22Rv1 (cell line): ENCODE data around the gene ABCA8.
"Not testable (repeated sequence)": the region's sequence is repeated elsewhere in the genome, so short reads cannot be mapped to it uniquely, and the experiment has no call there.

Experiments used
- H3K27ac ChIP-seq: fragments of 450-650 bp; 2 replicates; pipeline ENCODE4 v1.5.1; 2017
- ZFX ChIP-seq: fragments of 450-650 bp; IDR thresholded peaks from 2 replicates; pipeline ENCODE4 v1.6.1; 2017; ENCODE audit warnings: antibody characterized with exemption, borderline replicate concordance
- TF ChIP-seq, protein P1 (sequence below): fragments of 450-650 bp; IDR thresholded peaks from 2 replicates; pipeline ENCODE4 v1.5.1; 2017; ENCODE audit warnings: mild to moderate bottlenecking

The ABCA8 gene, protein sequence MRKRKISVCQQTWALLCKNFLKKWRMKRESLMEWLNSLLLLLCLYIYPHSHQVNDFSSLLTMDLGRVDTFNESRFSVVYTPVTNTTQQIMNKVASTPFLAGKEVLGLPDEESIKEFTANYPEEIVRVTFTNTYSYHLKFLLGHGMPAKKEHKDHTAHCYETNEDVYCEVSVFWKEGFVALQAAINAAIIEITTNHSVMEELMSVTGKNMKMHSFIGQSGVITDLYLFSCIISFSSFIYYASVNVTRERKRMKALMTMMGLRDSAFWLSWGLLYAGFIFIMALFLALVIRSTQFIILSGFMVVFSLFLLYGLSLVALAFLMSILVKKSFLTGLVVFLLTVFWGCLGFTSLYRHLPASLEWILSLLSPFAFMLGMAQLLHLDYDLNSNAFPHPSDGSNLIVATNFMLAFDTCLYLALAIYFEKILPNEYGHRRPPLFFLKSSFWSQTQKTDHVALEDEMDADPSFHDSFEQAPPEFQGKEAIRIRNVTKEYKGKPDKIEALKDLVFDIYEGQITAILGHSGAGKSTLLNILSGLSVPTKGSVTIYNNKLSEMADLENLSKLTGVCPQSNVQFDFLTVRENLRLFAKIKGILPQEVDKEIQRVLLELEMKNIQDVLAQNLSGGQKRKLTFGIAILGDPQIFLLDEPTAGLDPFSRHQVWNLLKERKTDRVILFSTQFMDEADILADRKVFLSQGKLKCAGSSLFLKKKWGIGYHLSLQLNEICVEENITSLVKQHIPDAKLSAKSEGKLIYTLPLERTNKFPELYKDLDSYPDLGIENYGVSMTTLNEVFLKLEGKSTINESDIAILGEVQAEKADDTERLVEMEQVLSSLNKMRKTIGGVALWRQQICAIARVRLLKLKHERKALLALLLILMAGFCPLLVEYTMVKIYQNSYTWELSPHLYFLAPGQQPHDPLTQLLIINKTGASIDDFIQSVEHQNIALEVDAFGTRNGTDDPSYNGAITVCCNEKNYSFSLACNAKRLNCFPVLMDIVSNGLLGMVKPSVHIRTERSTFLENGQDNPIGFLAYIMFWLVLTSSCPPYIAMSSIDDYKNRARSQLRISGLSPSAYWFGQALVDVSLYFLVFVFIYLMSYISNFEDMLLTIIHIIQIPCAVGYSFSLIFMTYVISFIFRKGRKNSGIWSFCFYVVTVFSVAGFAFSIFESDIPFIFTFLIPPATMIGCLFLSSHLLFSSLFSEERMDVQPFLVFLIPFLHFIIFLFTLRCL (N-terminal part only)

DNA sequence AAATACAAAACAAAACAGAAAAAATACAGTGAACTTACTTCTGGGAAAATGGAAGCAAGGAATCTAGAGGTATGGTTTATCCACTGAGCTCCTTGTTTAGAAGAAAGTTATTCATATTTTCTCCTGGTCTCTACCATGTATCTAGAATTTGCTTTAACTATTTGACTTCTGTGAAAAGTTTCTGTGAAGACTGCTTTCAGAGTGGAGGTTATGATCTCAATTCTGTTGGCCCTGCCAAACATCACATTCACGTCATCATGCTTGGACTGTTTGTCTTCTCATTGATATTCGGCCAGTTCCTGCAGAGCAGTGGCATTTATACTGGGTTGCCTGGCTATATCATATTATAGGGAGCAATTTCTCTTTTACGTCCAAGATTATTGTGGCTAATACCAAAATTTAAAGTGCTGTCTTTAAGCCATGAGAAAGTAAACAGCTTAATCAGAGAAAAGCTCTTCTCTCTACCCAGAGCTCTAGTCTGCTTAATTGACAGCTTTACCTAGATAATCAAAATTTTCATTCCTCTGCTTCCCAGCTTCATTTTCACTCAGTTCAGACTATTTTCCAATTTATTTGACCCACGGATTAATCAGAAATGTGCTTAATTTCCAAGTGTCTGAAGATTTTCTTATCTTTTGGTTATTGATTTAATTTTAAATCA is at the start of gene ABCA8:
Gene ABCA8 (minus strand): TSS at position 212 of the 661 bp plus-strand sequence. CDS start 13,358 bp downstream, outside the sequence.
- H3K27ac ChIP-seq: no peak within 1 kb of the TSS
- TF ChIP-seq, protein P1, sequence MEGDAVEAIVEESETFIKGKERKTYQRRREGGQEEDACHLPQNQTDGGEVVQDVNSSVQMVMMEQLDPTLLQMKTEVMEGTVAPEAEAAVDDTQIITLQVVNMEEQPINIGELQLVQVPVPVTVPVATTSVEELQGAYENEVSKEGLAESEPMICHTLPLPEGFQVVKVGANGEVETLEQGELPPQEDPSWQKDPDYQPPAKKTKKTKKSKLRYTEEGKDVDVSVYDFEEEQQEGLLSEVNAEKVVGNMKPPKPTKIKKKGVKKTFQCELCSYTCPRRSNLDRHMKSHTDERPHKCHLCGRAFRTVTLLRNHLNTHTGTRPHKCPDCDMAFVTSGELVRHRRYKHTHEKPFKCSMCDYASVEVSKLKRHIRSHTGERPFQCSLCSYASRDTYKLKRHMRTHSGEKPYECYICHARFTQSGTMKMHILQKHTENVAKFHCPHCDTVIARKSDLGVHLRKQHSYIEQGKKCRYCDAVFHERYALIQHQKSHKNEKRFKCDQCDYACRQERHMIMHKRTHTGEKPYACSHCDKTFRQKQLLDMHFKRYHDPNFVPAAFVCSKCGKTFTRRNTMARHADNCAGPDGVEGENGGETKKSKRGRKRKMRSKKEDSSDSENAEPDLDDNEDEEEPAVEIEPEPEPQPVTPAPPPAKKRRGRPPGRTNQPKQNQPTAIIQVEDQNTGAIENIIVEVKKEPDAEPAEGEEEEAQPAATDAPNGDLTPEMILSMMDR: no peak
- TF ChIP-seq ZFX: no peak

DNA sequence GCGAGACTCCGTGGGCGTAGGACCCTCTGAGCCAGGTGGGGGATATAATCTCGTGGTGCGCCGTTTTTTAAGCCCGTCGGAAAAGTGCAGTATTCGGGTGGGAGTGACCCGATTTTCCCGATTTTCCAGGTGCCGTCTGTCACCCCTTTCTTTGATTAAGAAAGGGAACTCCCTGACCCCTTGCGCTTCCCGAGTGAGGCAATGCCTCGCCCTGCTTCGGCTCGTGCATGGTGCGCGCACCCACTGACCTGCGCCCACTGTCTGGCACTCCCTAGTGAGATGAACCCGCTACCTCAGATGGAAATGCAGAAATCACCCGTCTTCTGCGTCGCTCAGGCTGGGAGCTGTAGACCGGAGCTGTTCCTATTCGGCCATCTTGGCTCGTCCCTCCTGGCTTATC is 49.6 kb upstream of the ABCA8 start:
- H3K27ac ChIP-seq: not testable (repeated sequence)

DNA sequence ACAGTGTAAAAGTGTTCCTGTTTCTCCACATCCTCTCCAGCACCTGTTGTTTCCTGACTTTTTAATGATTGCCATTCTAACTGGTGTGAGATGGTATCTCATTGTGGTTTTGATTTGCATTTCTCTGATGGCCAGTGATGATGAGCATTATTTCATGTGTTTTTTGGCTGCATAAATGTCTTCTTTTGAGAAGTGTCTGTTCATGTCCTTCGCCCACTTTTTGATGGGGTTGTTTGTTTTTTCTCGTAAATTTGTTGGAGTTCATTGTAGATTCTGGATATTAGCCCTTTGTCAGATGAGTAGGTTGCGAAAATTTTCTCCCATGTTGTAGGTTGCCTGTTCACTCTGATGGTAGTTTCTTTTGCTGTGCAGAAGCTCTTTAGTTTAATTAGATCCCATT is 44.6 kb upstream of the ABCA8 start:
- not testable (repeated sequence) for H3K27ac ChIP-seq

DNA sequence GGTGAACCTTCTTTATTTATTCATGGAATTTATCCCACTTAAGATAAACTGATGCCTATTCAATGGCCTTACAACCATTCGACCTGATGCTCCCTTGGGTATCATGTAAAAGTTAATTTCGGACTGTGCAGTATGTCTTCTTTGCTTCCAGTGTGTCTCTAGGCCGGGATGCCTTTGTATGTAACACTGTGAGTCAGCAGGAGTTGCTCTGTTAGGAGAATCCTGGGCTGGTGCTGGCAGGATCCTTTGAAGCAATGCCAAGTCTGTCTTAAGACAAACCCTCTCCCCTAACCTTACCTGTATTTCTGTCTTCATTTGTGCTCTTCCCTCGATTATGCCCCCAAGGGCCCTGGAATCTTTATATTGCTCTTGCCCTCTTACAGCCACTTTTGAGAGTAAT is 37.9 kb upstream of the ABCA8 start:
- no peak overlapping the region for H3K27ac ChIP-seq
- TF ChIP-seq, protein P1: no peak
- no peak for TF ChIP-seq ZFX

DNA sequence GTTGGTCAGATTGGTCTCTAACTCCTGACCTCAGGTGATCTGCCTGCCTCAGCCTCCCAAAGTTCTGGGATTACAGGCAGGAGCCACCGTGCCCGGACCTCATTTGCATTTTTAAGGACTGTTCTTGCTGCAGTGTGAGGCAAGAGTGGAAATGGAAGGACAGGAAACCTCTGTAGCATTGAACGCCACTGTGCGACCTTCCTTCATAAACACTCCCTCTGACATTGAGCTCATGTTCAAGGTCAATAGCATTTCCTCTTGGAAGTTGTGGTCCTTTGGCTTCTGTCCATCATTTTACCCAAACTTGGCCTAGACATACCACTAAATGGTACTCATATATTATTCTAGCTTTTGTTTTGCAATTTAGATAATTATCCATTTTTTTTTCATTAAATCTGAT is 32.8 kb upstream of the ABCA8 start:
- no peak overlapping the region for H3K27ac ChIP-seq
- TF ChIP-seq, protein P1: no peak
- TF ChIP-seq ZFX: no peak

DNA sequence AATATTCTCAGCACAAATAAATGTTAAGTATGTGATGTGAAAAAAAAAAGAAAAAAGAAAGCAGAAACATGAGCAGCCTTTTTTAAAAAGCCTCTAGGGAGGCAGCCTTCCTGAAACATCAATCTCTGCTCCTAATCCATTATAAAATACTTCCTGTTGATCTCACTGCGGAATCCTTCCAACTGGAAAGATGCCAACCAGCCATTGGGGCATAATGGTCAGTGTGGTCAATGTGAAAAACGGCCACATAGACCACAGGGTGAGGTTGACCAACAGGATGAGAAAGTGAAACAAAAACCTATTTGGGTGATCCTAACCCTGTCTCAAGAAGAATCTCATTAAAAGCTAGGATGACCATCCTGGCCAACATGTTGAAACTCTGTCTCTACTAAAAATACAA is 26.1 kb upstream of the ABCA8 start:
- no peak overlapping the region for H3K27ac ChIP-seq
- no peak for TF ChIP-seq ZFX
- TF ChIP-seq, protein P1: no peak

DNA sequence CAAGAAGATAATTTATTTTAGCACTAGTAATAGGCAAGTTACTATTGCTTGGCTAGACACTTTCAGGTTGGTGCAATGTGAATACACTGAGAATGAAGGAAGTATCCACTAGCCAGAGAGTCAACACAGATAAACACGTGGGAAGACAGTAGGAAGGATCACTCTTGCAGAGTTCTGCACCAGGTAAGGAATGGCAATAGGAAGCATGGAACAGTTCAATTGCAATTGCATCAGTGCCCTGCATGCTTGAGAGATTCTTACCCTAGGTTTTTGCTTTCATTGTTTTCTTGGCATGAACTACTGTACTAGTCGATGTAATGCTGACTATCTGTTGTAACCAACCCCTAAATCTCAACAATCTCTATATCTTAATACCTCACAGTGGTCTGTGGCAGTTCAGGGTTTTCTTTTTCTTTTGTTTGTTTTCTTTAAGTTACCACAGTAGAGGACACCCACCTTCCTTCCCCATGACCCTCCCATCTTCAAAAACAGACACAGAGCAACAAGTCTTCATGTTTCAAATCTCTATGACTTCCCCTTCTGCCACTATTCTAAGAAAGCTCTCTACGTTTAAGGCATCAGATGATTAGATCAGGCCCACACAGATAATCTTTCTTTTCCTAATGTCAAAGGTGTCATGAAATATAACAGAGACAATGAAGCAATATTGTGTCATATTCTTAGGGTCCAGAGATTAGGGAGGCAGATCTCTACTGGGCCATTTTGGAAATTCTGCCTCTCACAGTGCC is 18.1 kb upstream of the ABCA8 start:
- H3K27ac ChIP-seq: no peak overlapping the region
- no peak for TF ChIP-seq ZFX
- TF ChIP-seq, protein P1: no peak
